ENCODE results near the gene GLDN.

DNA sequence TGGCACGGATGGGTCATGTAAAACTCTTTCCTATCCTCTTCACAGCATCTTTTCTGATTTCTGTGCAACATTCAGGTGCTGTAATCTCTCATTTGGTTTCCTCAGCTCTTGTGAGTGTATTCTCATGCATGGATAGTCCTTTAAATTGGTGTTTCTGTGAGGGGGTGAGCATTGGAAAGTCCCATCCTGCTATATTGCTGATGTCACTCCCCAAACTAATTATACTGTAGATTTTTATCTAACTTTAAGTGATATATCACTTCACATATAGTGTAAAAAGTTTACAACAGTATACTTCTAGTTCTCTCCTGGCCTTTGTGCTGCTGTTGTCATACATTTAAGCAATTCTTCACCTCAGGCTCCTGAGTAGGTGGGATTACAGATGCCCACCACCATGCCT, 102.7 kb downstream of the GLDN start:
- TF ChIP-seq, protein P1, sequence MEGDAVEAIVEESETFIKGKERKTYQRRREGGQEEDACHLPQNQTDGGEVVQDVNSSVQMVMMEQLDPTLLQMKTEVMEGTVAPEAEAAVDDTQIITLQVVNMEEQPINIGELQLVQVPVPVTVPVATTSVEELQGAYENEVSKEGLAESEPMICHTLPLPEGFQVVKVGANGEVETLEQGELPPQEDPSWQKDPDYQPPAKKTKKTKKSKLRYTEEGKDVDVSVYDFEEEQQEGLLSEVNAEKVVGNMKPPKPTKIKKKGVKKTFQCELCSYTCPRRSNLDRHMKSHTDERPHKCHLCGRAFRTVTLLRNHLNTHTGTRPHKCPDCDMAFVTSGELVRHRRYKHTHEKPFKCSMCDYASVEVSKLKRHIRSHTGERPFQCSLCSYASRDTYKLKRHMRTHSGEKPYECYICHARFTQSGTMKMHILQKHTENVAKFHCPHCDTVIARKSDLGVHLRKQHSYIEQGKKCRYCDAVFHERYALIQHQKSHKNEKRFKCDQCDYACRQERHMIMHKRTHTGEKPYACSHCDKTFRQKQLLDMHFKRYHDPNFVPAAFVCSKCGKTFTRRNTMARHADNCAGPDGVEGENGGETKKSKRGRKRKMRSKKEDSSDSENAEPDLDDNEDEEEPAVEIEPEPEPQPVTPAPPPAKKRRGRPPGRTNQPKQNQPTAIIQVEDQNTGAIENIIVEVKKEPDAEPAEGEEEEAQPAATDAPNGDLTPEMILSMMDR (IDR thresholded peaks at IDR 0.05) = no peak
- TF ChIP-seq, protein P2, sequence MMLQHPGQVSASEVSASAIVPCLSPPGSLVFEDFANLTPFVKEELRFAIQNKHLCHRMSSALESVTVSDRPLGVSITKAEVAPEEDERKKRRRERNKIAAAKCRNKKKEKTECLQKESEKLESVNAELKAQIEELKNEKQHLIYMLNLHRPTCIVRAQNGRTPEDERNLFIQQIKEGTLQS (CRISPR knock-in tag; conservative IDR thresholded peaks at IDR 0.05) = no peak
- TF ChIP-seq, protein P3, sequence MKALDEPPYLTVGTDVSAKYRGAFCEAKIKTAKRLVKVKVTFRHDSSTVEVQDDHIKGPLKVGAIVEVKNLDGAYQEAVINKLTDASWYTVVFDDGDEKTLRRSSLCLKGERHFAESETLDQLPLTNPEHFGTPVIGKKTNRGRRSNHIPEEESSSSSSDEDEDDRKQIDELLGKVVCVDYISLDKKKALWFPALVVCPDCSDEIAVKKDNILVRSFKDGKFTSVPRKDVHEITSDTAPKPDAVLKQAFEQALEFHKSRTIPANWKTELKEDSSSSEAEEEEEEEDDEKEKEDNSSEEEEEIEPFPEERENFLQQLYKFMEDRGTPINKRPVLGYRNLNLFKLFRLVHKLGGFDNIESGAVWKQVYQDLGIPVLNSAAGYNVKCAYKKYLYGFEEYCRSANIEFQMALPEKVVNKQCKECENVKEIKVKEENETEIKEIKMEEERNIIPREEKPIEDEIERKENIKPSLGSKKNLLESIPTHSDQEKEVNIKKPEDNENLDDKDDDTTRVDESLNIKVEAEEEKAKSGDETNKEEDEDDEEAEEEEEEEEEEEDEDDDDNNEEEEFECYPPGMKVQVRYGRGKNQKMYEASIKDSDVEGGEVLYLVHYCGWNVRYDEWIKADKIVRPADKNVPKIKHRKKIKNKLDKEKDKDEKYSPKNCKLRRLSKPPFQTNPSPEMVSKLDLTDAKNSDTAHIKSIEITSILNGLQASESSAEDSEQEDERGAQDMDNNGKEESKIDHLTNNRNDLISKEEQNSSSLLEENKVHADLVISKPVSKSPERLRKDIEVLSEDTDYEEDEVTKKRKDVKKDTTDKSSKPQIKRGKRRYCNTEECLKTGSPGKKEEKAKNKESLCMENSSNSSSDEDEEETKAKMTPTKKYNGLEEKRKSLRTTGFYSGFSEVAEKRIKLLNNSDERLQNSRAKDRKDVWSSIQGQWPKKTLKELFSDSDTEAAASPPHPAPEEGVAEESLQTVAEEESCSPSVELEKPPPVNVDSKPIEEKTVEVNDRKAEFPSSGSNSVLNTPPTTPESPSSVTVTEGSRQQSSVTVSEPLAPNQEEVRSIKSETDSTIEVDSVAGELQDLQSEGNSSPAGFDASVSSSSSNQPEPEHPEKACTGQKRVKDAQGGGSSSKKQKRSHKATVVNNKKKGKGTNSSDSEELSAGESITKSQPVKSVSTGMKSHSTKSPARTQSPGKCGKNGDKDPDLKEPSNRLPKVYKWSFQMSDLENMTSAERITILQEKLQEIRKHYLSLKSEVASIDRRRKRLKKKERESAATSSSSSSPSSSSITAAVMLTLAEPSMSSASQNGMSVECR (CRISPR knock-in tag; IDR thresholded peaks at IDR 0.05; ENCODE audit: borderline replicate concordance) = no peak
- TF ChIP-seq, protein P4, sequence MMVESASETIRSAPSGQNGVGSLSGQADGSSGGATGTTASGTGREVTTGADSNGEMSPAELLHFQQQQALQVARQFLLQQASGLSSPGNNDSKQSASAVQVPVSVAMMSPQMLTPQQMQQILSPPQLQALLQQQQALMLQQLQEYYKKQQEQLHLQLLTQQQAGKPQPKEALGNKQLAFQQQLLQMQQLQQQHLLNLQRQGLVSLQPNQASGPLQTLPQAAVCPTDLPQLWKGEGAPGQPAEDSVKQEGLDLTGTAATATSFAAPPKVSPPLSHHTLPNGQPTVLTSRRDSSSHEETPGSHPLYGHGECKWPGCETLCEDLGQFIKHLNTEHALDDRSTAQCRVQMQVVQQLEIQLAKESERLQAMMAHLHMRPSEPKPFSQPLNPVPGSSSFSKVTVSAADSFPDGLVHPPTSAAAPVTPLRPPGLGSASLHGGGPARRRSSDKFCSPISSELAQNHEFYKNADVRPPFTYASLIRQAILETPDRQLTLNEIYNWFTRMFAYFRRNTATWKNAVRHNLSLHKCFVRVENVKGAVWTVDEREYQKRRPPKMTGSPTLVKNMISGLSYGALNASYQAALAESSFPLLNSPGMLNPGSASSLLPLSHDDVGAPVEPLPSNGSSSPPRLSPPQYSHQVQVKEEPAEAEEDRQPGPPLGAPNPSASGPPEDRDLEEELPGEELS (CRISPR knock-in tag; IDR thresholded peaks at IDR 0.05) = no peak
- TF ChIP-seq, protein P5, sequence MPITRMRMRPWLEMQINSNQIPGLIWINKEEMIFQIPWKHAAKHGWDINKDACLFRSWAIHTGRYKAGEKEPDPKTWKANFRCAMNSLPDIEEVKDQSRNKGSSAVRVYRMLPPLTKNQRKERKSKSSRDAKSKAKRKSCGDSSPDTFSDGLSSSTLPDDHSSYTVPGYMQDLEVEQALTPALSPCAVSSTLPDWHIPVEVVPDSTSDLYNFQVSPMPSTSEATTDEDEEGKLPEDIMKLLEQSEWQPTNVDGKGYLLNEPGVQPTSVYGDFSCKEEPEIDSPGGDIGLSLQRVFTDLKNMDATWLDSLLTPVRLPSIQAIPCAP (CRISPR knock-in tag; IDR thresholded peaks at IDR 0.05) = no peak

All from WTC11 (cell line).